GM12873 (cell line): ENCODE measurements around the gene EVL.

Source experiments
- CTCF ChIP-seq: IDR thresholded peaks from 2 replicates; pipeline ENCODE4 v1.5.1; 2012; ENCODE audit warnings: low read depth, mild to moderate bottlenecking, moderate library complexity, low read length, control low read depth; ENCODE audit not compliant: insufficient read depth; ENCODE audit errors: missing control alignments

EVL gene

GRCh38 chr14:100143523-100143922 is 78.3 kb downstream of the EVL start:
- TF ChIP-seq CTCF = no peak

GRCh38 chr14:100143934-100144333 is 78.7 kb downstream of the EVL start:
- TF ChIP-seq CTCF = no peak

- TF ChIP-seq CTCF = no peak
These were observed 79.4 kb downstream of the EVL start for GRCh38 chr14:100144645-100144995.

GRCh38 chr14:100144996-100145646 is 79.9 kb downstream of the EVL start:
- no peak for TF ChIP-seq CTCF

GRCh38 chr14:100145682-100146464 is 80.7 kb downstream of the EVL start:
- TF ChIP-seq CTCF = no peak

- TF ChIP-seq CTCF = peak; percentile 39
These were observed 81.4 kb downstream of the EVL start for GRCh38 chr14:100146531-100147091.

- no peak for TF ChIP-seq CTCF
These were observed 82.0 kb downstream of the EVL start for GRCh38 chr14:100147181-100147631.
